Osteoblast (primary cell): ENCODE results near the gene CAPN5. TPM values are rescaled to one million over a fixed set of nuclear protein-coding genes. Genes with fewer than 3 reads are reported as not detected.
A peak's percentile ranks its signal among the peaks of the same experiment; 100 is the strongest.
"Not testable (repeated sequence)": the region's sequence is repeated elsewhere in the genome, so short reads cannot be mapped to it uniquely, and the experiment has no call there.

ENCODE experiments used
- DNase-seq: peaks from one replicate; pipeline ENCODE4 v3.0.0; 2011; ENCODE audit warnings: low spot score, mixed read lengths; ENCODE audit not compliant: insufficient read length; ENCODE audit errors: missing footprints
- H2AFZ ChIP-seq: 2 replicates; pipeline ENCODE4 v1.6.0; 2011; ENCODE audit warnings: mild to moderate bottlenecking, low read length
- H3K27ac ChIP-seq: 2 replicates; pipeline ENCODE4 v1.5.1; 2011; ENCODE audit warnings: mild to moderate bottlenecking, low read depth, low read length, moderate library complexity
- H3K27me3 ChIP-seq: 2 replicates; pipeline ENCODE4 v1.6.0; 2012; ENCODE audit warnings: mild to moderate bottlenecking, control low read depth, inconsistent platforms, low read length, moderate library complexity; ENCODE audit not compliant: insufficient read depth
- H3K36me3 ChIP-seq: 2 replicates; pipeline ENCODE4 v1.5.1; 2011; ENCODE audit warnings: mild to moderate bottlenecking, low read length, control low read depth, moderate library complexity; ENCODE audit not compliant: insufficient read depth
- H3K4me1 ChIP-seq: 2 replicates; pipeline ENCODE4 v1.5.1; 2011; ENCODE audit warnings: mild to moderate bottlenecking, low read length, control low read depth, moderate library complexity; ENCODE audit not compliant: insufficient read depth
- H3K4me2 ChIP-seq: 2 replicates; pipeline ENCODE4 v1.6.0; 2011; ENCODE audit warnings: mild to moderate bottlenecking, low read length; ENCODE audit not compliant: insufficient read depth
- H3K4me3 ChIP-seq: fragments of 200-600 bp; sonication (generic); 3 replicates; pipeline ENCODE4 v1.5.1; 2012; ENCODE audit warnings: mild to moderate bottlenecking, low read length, inconsistent platforms; ENCODE audit not compliant: insufficient read depth
- H3K79me2 ChIP-seq: 2 replicates; pipeline ENCODE4 v1.6.0; 2012; ENCODE audit warnings: mild to moderate bottlenecking, low read length, control low read depth, inconsistent platforms; ENCODE audit not compliant: insufficient read depth
- H3K9me3 ChIP-seq: 2 replicates; pipeline ENCODE4 v1.5.1; 2011; ENCODE audit warnings: low read depth, low read length, control low read depth
- H4K20me1 ChIP-seq: 2 replicates; pipeline ENCODE4 v1.6.0; 2012; ENCODE audit warnings: mild to moderate bottlenecking, low read length, control low read depth; ENCODE audit not compliant: insufficient read depth
- CTCF ChIP-seq: IDR thresholded peaks from 2 replicates; pipeline ENCODE4 v1.5.1; 2011; ENCODE audit warnings: mild to moderate bottlenecking, low read depth, low read length, moderate library complexity; ENCODE audit errors: extremely low read depth
- total RNA-seq: library from RNA; depleted of rRNA; stranded (reverse); fragments of >200 nt; gene quantifications from 2 replicates; pipeline ENCODE4 v1.2.3, GENCODE V29; 2012

The CAPN5 gene
- total RNA-seq, 1 donor, result 6.5 TPM

- Histone ChIP-seq H3K4me2 (peak overlapping the region; percentile 86), H3K27me3 (peaks cover 8% of the 10 kb centered on the region), H3K36me3 (no peaks in the 10 kb centered on the region), H3K4me1 (peaks cover 5% of the 10 kb centered on the region), H3K9me3 (no peaks in the 10 kb centered on the region), H3K4me3 (peak overlapping the region; percentile 68), H4K20me1 (no peaks in the 10 kb centered on the region), H2AFZ (peak overlapping the region; percentile 67), H3K27ac (no peak overlapping the region), H3K79me2 (no peaks in the 10 kb centered on the region)
- DNase-seq, result peak; percentile 93
- TF ChIP-seq CTCF, result peak; percentile 73
These were observed 19.5 kb upstream of the CAPN5 start for GRCh38 chr11:77047007-77047927.

GRCh38 chr11:77047928-77048446, 18.8 kb upstream of the CAPN5 start:
- DNase-seq, H3K36me3 ChIP-seq, H4K20me1 ChIP-seq, H3K9me3 ChIP-seq, H3K4me1 ChIP-seq, H3K4me2 ChIP-seq, H3K27ac ChIP-seq, H2AFZ ChIP-seq, H3K27me3 ChIP-seq, H3K79me2 ChIP-seq, H3K4me3 ChIP-seq: not testable (repeated sequence)

- Histone ChIP-seq H4K20me1 (no peaks in the 10 kb centered on the region), H3K4me1 (peaks cover 5% of the 10 kb centered on the region), H3K4me3 (no peak overlapping the region), H3K27me3 (peaks cover 8% of the 10 kb centered on the region), H3K79me2 (no peaks in the 10 kb centered on the region), H3K9me3 (no peaks in the 10 kb centered on the region), H3K27ac (no peak overlapping the region), H3K4me2 (no peak overlapping the region), H3K36me3 (no peaks in the 10 kb centered on the region), H2AFZ (peak overlapping the region; percentile 41)
- no peak for DNase-seq
- TF ChIP-seq CTCF, result no peak
These were observed 17.7 kb upstream of the CAPN5 start for GRCh38 chr11:77049026-77049425.

GRCh38 chr11:77051511-77051910, 15.3 kb upstream of the CAPN5 start:
- Histone ChIP-seq H3K4me3 (no peak overlapping the region), H3K4me1 (peaks cover 5% of the 10 kb centered on the region), H3K27me3 (no peaks in the 10 kb centered on the region), H3K9me3 (no peaks in the 10 kb centered on the region), H3K4me2 (no peak overlapping the region), H3K79me2 (no peaks in the 10 kb centered on the region), H4K20me1 (no peaks in the 10 kb centered on the region), H2AFZ (no peak overlapping the region), H3K36me3 (no peaks in the 10 kb centered on the region), H3K27ac (no peak overlapping the region)
- TF ChIP-seq CTCF, result no peak
- DNase-seq, result no peak
